Measurements from ENCODE around the gene CEP72.

DNA sequence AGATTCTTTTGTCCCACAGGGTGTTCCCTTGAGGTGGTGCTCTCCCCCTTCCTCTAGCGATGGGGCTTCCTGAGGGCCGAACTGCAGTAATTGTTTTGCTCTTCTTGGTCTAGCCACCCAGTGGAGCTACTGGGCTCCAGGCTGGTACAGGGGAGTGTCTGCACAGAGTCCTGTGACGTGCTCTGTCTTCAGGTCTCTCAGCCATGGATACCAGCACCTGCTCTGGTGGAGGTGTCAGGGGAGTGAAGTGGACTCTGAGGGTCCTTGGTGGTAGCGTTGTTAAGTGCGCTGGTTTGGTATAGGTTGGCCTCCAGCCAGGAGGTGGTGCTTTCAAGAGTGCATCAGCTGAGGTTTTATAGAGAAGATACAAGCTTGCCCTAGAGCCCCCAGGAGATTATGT, 20.4 kb upstream of the CEP72 start:
- TF ChIP-seq EZH2phosphoT487 (IDR thresholded peaks at IDR 0.05; ENCODE audit: insufficient read depth, low read depth): no peak
- no peak for TF ChIP-seq EZH2 (IDR thresholded peaks at IDR 0.05; ENCODE audit: insufficient read depth, poor library complexity, severe bottlenecking)

All from GM23248 (cell line).